GM19043 (cell line): ENCODE data around the gene TSEN54.
"Not testable (repeated sequence)": the region's sequence is repeated elsewhere in the genome, so short reads cannot be mapped to it uniquely, and the experiment has no call there.

ENCODE experiments used
- ATAC-seq: cut with Tn5 transposase; IDR thresholded peaks from one replicate; pipeline ENCODE4 v1.9.1; 2021; ENCODE audit warnings: low read depth; ENCODE audit not compliant: unreplicated experiment

The TSEN54 gene

DNA sequence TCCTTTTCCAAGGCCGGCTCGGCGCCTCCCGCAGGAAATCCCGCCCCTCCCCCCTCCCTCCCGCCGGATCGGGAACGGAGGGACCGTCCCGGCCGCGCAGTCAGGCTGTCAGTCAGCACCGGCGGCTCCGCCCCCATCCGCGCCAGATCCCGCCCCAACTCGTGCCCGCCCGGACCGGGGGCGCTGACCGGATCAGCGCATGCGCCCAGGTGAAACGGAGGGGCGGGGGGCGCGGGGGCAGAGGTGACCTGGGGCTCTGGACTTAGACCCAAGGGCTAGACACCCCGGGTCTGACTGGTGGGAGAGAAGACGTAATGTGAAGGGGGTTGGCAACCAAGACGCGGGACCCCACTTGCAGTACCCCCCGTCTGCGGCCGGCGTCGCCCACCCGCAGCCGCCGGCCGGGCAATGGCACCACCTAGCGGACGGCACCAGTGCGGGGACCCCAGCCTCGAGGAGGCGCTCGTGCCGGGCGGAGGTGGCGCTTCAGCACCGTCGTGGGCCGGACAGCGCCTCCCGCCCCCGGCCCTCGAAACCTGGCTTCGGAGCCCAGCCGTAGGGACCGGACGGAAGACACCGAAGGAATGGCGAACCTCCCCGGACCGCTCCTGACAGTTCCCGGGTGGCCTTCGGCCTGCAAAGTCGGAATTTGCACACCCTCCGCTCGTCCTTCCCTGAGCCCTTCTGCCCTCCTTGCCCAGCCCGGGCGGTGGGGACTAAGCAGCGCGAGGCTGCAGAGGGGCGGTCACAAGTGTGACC, 653 bp upstream of the TSEN54 start, which contains the start of gene CASKIN2:
Gene CASKIN2 (minus strand): TSS at position 42 of the 759 bp plus-strand sequence. CDS start 1,733 bp downstream, outside the sequence.
- ATAC-seq, result peak; percentile 36

DNA sequence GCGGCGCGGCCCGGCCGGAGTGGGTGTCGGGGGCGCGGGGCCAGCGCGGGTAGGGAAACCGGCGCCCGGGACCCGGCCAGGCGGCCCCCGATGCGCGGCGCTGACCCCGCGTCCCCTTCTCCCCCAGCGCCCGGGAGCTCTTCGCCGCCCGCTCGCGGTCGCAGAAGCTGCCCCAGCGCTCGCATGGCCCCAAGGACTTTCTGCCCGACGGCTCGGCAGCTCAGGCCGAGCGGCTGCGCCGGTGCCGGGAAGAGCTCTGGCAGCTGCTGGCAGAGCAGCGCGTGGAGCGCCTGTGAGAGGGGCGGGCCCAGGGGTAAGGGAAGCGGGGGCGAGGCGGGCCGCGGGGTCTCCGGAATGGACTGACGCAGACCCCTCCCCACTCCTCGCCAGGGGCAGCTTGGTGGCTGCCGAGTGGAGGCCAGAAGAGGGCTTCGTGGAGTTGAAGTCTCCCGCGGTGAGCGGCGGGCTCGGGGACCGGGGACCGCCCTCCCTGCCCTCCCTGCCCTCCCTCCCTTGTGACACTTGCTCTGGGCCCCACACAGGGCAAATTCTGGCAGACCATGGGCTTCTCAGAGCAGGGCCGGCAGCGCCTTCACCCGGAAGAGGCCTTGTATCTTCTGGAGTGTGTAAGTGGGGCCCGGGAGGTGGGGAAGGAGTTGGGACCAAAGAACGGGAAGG, 430 bp downstream of the TSEN54 start:
- ATAC-seq, result peak; percentile 24

DNA sequence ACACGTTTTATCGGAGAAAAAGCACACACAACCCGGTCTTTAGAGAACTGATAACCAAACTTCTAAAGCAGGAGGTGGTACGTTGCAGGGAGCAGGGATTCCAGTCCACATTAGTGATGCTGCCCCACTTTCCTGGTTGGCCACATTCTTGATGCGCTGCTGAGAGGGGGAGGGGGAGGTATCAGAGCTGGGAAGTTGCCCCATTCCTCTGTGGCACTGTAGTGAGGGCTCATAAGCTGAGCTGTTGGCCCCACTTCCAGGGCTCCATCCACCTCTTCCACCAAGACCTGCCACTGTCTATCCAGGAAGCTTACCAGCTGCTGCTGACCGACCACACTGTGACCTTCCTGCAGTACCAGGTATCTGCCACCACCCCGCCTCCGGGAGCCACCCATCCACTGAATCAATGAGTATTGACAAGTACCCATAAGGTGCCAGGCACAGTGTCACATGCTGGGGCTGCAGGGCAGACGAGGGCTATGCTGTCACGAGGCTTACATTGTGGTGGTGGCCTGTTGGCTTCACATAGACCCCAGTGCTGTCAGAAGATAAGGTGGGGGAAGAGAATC, 1.1 kb downstream of the TSEN54 start:
- no peak for ATAC-seq

DNA sequence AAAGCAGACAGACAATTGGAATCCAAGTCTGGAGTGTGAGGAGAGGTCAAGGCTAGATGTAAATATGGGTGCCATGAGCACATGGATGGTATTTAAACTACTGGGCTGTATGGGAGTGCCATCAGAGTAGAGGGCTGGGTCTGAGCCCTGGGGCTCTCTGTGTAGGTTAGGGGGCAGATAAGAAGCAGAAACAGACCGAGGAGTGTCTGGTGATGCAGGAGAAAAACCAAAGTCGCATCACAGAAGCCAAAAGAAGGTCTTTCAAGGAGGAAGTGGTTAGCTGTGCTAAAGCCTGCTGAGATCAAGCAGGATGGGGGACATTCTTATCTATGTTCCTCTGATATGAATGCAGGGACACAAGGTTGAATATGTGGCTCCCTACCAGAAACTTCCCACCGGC, 1.9 kb downstream of the TSEN54 start:
- no peak for ATAC-seq

DNA sequence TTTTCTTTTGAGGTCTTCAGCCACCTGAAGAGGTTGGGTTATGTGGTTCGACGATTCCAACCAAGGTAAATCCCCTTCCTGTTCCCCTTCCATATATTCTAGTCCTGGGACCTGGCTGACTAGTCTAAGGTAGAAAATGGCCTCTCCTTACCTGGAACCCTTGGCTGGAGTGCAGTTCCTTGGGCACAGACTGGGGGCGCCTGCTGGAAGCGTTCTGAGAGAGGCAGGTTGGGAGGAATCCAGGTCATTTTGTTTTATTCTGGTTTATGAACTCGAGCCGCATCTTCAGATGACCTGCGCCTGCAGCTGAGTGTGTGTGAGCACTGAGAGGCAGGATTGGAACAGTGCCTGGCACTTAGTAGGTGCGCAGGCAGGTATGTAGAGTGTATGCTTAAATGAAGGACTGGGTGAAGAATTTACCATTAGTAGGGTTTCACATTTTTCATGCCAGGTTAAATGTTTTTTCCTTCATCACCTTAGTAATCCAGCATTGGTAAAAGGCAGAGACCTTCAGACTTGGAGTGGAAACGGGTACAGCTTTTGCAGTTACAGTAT, 2.7 kb downstream of the TSEN54 start:
- ATAC-seq, result no peak

DNA sequence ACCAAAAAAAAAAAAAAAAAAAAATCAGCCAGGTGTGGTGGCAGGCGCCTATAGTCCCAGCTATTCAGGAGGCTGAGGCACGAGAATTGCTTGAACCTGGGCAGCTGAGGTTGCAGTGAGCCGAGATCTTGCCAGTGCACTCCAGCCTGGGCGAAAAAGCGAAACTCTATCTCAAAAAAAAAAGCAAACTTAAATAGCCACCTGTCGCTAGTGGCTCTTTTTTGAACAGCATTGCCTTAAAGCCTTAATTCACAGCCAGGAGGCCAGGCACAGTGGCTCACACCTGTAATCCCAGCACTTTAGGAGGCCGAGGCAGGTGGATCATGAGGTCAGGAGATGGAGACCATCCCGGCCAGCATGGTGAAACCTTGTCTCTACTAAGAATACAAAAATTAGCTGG, 4.1 kb downstream of the TSEN54 start:
- ATAC-seq, result not testable (repeated sequence)

DNA sequence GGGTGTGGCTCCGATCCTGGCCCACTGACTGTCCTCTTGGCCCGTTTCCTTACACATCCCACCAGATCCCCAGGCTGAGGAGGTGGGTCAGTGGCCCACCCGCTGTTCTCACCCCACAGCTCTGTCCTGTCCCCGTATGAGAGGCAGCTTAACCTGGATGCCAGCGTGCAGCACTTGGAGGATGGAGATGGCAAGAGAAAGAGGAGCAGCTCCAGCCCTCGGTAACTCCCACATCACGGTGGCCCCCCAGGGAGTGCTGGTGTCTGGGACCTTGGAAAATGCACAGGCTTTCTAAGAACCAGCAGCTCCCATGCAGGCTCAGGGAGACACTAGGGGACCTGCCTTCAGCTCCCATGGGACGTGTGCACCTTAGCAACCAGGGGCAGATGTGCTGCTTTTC, 5.0 kb downstream of the TSEN54 start:
- ATAC-seq, result no peak

DNA sequence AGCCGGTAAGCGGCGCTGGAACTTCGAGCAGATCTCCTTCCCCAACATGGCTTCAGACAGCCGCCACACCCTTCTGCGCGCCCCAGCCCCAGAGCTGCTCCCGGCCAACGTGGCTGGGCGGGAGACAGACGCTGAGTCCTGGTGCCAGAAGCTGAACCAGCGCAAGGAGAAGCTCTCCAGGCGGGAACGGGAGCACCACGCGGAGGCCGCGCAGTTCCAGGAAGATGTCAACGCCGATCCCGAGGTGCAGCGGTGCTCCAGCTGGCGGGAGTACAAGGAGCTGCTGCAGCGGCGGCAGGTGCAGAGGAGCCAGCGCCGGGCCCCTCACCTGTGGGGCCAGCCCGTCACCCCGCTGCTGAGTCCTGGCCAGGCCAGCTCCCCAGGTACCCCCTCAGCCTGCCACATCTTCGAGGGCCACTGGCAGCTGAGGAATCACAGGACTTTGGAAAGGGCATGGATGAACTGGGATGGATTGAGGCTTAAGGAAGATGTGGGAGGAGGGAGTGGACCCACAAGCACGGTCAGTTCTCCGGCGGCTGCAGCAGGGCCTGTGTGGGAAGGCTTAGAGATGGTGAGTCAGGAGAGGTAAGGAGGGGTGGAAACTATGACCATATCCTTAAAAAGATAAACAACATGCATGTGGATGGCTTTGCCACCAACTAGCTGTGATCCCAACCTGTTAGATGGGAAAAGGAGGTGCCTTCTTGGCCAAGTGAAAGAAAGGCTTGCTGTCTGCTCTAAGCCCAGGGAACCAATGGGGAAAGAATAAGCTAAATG, 5.8 kb downstream of the TSEN54 start:
- no peak for ATAC-seq

DNA sequence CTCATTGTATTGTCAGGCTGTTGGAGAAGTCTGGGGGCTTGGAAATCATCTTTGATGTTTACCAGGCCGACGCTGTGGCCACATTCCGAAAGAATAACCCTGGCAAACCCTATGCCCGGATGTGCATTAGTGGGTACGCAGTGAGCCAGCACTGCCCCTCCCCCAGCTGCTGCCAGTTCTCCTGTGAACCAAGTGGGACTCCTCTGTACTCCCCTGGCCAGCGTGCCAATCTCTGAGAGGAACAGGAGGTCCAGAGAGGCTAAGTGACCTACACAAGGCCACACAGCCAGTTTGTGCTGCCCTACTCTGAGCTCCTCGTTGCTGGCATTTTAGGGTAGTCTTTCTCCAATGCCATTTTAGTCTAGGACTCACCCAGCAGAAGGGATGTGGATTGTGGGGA, 7.3 kb downstream of the TSEN54 start:
- no peak for ATAC-seq

DNA sequence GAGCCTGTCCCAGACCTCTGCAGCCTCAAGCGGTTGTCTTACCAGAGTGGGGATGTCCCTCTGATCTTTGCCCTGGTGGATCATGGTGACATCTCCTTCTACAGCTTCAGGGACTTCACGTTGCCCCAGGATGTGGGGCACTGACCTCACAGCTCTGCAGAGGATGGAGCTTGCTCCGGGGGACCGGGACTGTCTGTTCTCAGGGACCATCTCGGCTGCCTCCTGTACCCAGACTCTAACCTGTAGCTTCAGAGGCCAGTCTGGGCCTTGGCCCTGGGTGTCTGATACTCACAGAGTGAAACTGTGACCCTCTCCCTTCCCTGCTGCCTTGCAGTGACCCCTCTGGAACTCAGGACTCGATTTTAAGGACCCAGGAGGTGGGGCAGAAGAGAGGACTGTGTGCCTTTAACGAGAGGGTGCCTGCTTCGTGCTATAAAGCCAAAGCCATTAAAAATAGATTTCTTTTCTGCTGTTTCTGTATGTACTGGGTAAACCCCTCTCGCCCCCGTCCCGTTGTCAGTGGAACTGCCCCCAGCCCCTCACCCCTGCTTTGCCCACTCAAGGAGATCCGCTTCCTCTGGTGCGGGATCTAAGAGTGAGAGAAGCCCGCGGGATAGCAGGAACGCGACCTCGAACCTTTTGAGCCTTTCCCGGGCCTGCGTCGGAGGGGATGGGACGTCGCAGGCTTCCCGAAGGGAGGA, 8.1 kb downstream of the TSEN54 start:
- ATAC-seq, result no peak

DNA sequence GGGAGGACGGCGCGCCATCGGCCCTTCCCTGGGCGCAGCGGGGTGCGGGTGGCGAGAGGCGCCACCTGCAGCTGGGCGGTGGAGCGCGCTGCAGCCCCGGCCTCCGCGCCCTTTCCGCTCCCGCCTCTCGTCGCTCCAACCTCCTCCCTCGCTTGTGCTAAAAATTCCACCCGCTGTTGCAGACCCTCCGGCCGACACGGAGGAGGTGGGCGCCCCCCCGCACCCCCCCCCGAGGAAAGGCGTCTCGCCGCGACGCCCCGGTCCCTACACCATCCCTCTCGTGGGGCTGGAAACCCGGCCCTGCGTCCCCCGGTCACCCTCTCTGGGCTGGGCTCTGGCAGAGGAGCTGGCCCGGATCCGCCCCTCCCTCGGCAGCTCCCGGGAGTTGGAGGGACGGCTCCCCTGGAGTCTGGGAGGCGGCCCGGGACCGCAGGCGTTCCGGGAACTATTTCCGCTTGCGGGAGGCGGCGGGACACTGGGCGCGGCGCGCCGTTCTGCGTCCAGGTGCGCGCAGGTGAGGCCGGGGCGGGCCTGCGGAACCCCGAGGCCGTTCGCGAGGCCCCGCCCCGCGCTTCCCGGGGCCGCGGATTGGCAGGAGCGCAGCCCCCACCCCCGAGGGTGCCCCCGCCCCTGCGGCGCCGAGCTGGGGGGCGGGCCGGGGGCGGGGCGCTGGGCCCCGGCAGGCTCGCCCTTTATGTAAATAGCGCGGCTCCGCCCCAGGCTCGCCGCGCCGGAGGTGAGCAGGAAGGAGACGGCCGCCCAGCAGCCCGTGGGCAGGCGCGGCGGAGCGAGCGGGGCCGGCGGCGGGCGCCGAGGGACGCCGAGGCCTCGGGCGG, 8.9 kb downstream of the TSEN54 start, which contains the start of gene LLGL2:
Gene LLGL2 (plus strand): TSS at position 728 of the 836 bp plus-strand sequence. CDS start 17,730 bp downstream, outside the sequence.
- peak; percentile 72 for ATAC-seq

DNA sequence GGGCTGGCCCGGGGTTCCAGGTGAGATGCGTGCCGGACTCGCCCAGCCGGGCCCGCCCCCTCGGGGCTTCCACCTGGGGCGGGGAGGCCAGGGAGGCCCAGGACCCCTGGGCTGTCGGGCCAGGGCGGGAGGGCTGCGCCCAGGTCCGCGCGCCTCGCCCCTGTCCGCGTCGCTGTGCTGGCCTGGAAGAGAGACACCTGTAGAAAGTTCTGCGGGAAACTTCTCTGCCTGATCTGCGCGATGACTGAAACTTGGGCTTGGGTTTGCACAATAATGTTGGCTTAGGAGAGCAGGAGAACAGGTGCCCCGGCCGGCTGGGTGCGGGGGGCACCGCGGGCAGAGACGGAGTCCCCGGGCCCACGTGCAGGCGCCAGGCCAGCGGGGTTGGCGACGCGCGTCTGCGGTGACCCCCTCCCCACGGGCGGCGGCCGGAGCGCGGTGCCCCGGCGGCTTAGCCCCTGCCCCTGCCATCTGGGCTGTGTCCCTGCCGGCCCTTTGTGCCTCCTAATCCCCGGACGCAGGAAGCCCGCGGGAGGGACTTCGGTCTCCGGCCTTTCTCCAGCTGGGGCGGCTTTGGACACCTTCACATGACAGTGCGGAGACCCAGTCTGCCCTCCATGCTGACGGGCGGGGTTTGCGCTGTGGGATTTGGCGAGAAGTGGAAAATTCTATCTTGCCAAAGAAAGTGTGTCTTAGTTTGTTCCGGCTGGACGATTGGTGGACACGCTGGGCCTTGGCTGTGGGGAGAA, 9.7 kb downstream of the TSEN54 start:
- ATAC-seq, result peak; percentile 10

DNA sequence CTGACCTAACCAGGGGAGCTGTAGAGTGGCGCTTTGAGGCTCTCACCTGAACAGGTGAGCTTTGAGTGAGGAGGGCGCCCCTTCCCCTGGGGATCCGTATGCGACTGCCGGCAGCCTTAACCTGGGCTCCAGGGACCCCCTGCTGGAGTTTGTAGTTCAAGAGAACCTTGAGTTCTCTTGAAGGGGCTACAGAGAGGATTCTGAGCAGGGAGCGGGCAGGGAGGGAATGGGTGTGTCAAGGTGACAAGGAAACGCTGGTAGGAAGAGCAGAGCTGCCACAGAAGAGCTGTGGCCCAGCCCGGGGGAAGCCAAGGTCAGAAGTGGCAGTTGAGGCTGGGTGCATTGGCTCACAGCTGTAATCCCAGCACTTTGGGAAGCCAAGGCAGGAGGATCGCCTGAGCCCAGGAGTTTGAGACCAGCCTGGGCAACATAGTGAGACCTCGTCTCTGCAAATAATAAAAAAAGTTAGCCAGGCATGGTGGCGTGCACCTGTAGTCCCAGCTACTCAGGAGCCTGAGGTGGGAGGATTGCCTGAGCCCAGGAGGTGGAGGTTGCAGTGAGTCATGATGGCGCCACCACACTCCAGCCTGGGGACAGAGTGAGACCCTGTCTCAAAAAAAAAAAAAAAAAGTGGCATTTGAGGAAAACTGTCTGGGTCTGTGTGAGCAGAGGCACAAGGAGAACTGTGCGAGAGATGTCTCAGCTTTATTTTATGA, 10.4 kb downstream of the TSEN54 start:
- ATAC-seq, result no peak

DNA sequence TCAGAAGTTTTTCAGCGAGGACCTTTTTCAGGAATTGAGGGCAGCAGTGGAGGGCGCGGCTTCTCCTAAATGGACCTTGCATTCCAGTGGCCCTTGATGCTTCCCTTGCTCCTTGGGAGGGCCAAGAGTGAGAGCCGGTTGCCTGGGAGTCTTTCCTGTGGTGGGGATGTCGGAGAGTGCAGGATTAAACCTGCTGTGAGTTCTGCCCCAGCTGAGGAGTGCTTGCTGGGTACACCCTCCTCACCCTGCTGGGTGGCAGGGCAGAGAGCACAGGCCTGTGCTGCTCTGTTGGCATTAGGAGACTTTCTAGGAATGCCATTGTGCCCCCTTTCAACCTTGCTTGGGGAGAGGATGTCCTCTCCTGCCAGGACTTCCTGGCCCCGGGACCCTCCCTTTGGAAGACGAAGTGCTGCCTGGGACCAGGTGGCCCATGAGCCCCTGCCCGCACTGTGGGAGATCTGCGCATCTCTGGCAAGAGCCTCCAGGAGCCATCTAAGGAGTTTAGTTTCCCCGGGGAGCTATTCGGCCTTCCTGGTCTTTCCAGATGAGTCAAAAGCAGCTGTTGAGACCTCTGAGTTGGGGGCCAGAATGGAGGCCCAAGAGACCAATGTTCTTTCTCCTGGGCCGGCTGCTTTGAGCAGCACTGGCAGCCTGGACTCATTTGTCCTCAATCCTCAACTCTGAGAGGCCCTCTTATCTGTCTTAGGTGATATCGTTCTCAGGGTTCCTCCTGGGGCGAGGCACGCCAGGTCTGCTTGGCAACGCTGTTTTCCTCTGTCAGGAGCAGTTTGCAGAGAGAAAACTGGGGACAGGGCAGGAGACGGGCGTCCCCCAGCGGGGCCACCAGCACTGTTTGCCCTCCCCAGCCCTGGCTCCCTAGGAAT, 14.8 kb downstream of the TSEN54 start:
- ATAC-seq, result no peak

DNA sequence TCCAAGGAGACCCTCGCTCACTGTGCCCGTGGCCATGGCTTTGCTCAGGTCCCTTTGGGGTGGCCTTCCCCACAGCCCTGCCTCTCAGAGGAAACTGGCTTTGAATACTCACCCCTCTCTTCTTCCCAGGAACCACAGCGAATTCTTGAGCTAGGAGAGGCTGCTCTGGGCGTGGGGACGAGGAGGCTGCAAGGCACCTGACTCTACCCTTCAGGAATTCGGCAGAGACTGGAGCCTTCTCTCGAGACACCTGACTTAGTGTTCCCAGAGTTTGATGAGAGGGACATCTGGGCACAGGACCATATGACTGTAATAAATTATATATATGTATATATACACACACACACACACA, 15.4 kb downstream of the TSEN54 start:
- no peak for ATAC-seq

DNA sequence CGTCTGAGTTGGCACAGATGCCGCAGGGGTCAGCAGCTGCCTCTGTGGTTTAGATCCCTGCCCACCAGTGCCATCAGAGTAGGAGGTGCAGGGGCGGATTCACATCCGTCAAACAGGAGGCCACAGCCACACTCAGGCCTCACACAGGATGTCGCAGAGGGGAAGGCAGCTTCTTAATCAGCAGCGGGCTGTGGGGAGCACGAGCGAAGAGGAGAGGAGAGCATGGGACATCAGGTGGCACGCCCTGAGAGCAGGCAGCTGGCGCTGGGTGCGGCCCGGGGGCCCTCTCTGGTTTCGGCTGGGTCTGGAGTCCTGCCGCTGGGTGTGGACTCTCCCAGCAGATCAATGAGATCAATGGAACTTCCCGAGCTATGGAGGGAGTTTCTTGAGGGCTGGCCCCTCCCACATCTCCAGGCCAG, 18.8 kb downstream of the TSEN54 start:
- no peak for ATAC-seq

DNA sequence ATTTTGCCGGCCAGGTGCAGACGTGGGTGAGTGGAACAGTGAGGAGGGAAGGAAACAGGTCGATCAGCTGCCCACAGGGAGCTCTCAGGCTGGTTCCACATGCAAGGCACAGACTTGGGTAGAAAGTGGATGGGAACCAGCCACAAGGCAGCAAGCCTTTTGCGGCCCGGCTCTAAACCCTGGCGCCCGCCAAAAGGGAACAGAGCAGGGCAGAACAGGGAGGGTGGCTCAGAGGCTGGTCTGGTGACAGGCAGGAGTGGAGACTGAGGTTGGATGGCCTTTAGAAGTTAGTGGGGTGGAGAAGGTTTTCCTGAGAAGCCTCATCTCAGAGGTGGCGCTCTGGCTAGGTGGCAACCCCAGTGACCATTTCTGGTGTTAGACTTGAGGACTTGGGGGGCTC, 19.5 kb downstream of the TSEN54 start:
- no peak for ATAC-seq
